Caco-2 (cell line): Measurements from ENCODE around the gene ZFHX3. TPM values are rescaled to one million over a fixed set of nuclear protein-coding genes. Genes with fewer than 3 reads are reported as not detected.

Experiments
- BruUV-seq: library from RNA; stranded (reverse); fragments of 400-500 nt; replicated peaks from 2 replicates; lab custom pipeline; 2021; lab: Mats Ljungman, UMichigan
- CTCF ChIA-PET: fragments of 300-600 bp; sonication (Branson Sonifier 250); formaldehyde crosslinking; loops from one replicate; lab custom pipeline; 2022; ENCODE audit warnings: antibody characterized with exemption; lab: Charles Lee
- POLR2A ChIA-PET: fragments of 300-600 bp; sonication (Branson Sonifier 250); formaldehyde crosslinking; loops from one replicate; lab custom pipeline; 2022; ENCODE audit warnings: antibody characterized with exemption; lab: Charles Lee
- DNase-seq, 2 experiments: peaks; one replicate each; pipeline versions ENCODE4 v3.0.0 to v3.0.0-alpha.2; 2020 to 2022
- H3K27me3 ChIP-seq: replicated peaks from 2 replicates; pipeline ENCODE4 v1.6.0; 2011; ENCODE audit warnings: low read length; ENCODE audit not compliant: control insufficient read depth, insufficient read depth
- H3K36me3 ChIP-seq: 2 replicates; pipeline ENCODE4 v1.5.1; 2011; ENCODE audit warnings: low read length; ENCODE audit not compliant: control insufficient read depth, insufficient read depth
- H3K4me1 ChIP-seq: fragments of 250-450 bp; sonication (Bioruptor Pico); 2 replicates; pipeline ENCODE4 v1.5.1; 2020; ENCODE audit warnings: mild to moderate bottlenecking
- H3K4me3 ChIP-seq: 2 replicates; pipeline ENCODE4 v1.5.1; 2011; ENCODE audit warnings: low read depth, mild to moderate bottlenecking, control low read depth, low read length
- H3K9me3 ChIP-seq: fragments of 250-450 bp; sonication (Bioruptor Pico); 2 replicates; pipeline ENCODE4 v1.5.1; 2020; ENCODE audit warnings: mild to moderate bottlenecking, moderate library complexity
- H3K27ac Mint-ChIP-seq: one replicate; pipeline ENCODE4 v1.8.0; 2022; ENCODE audit warnings: mixed read lengths; ENCODE audit not compliant: unreplicated experiment
- H3K27me3 Mint-ChIP-seq: one replicate; pipeline ENCODE4 v1.8.0; 2022; ENCODE audit warnings: mixed read lengths; ENCODE audit not compliant: insufficient read depth, unreplicated experiment
- H3K36me3 Mint-ChIP-seq: one replicate; pipeline ENCODE4 v1.8.0; 2022; ENCODE audit warnings: mild to moderate bottlenecking, mixed read lengths; ENCODE audit not compliant: insufficient read depth, unreplicated experiment
- H3K4me1 Mint-ChIP-seq: one replicate; pipeline ENCODE4 v1.8.0; 2022; ENCODE audit warnings: low read depth, mixed read lengths; ENCODE audit not compliant: unreplicated experiment
- H3K4me3 Mint-ChIP-seq: one replicate; pipeline ENCODE4 v1.8.0; 2022; ENCODE audit warnings: mild to moderate bottlenecking, moderate library complexity, mixed read lengths; ENCODE audit not compliant: unreplicated experiment
- H3K9me3 Mint-ChIP-seq: one replicate; pipeline ENCODE4 v1.8.0; 2022; ENCODE audit warnings: mixed read lengths; ENCODE audit not compliant: unreplicated experiment
- CTCF ChIP-seq, 2 experiments: fragments of 200-600 bp in 1 of 2; IDR thresholded peaks; 1 replicate in 1 of 2; 2 replicates in 1 of 2; pipeline versions ENCODE4 v1.5.1 to v1.8.0; 2011 to 2022; ENCODE audit warnings: antibody characterized with exemption in 1 of 2, control low read depth in 1 of 2, inconsistent platforms in 1 of 2, low read depth in 1 of 2, low read length in 1 of 2, mild to moderate bottlenecking in 1 of 2, moderate library complexity in 1 of 2; ENCODE audit not compliant: insufficient read depth in 1 of 2, severe bottlenecking in 1 of 2, unreplicated experiment in 1 of 2
- intact Hi-C: fragments of 100-400 bp; cut with micrococcal nuclease; formaldehyde crosslinking; loops from one replicate; pipeline ENCODE4 v1.10.0; 2022; ENCODE audit not compliant: unreplicated experiment
- total RNA-seq: library from RNA; stranded (reverse); gene quantifications from 2 replicates; pipeline ENCODE4 v1.2.3, GENCODE V29; 2022

ZFHX3 gene
- total RNA-seq, 1 experiment from 2014 or later = 39.9 TPM

- DNase-seq = no peak
- Mint-ChIP-seq H3K27ac (no peak overlapping the region), H3K4me1 (peaks cover 46% of the 10 kb centered on the region), H3K9me3 (no peaks in the 10 kb centered on the region), H3K27me3 (no peaks in the 10 kb centered on the region), H3K36me3 (peaks cover 12% of the 10 kb centered on the region), H3K4me3 (no peak overlapping the region)
- ChIA-PET CTCF (no interaction called here), POLR2A (no interaction called here)
- peaks cover 31% of the 10 kb centered on the region for H3K4me1 ChIP-seq
- H3K9me3 ChIP-seq = no peaks in the 10 kb centered on the region
- TF ChIP-seq CTCF (IDR thresholded peaks at IDR 0.05; ENCODE audit: insufficient read depth in 1 of 2, low read depth in 1 of 2, low read length in 1 of 2, severe bottlenecking in 1 of 2, unreplicated experiment in 1 of 2) = no peak
- H3K27me3 ChIP-seq = no peaks in the 10 kb centered on the region
- no peaks in the 10 kb centered on the region for H3K36me3 ChIP-seq
- H3K4me3 ChIP-seq = no peak overlapping the region
- BruUV-seq = no TSS peak
- intact Hi-C loops = no loop called here
Observed at GRCh38 chr16:72985148-72985941, 62.6 kb downstream of the ZFHX3 start.

DNA sequence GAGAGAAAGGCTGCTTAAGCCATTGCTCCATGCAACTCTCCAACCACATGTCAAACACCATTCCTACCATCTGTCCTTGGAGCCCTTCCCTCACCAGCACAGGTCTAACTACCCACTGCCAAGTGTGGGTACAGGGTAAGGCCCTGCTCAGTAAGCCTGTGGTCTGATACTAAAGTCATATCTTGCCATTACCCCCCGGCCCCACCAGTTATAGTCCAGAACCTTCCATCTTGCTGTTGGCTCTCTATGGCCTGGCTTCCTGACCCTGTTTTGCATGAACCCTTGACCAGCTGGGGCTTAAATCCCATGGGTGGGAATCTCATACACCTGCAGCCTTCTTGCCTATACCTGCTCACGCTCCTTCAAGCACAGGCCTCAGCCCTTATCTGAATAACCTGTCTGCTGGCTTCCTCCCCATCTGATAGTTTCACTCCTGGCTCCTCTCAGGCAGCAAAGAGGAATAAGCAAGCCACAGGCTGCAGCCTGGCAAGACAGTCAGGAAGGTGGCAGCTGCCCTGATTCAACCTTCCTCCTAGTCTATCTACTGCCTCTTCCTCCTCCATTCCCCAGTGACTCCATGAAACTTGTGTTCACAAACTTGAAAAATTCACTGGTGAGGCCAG, 64.1 kb downstream of the ZFHX3 start:
- Mint-ChIP-seq H3K4me3 (no peak overlapping the region), H3K27me3 (no peaks in the 10 kb centered on the region), H3K27ac (peak overlapping the region; percentile 37), H3K4me1 (peaks cover 44% of the 10 kb centered on the region), H3K9me3 (no peaks in the 10 kb centered on the region), H3K36me3 (peaks cover 22% of the 10 kb centered on the region)
- BruUV-seq = no TSS peak
- ChIA-PET CTCF (no interaction called here), POLR2A (no interaction called here)
- H3K36me3 ChIP-seq = no peaks in the 10 kb centered on the region
- H3K4me1 ChIP-seq = peaks cover 27% of the 10 kb centered on the region
- no peak for DNase-seq
- no peak overlapping the region for H3K4me3 ChIP-seq
- intact Hi-C loops = no loop called here
- no peaks in the 10 kb centered on the region for H3K27me3 ChIP-seq
- TF ChIP-seq CTCF (IDR thresholded peaks at IDR 0.05; ENCODE audit: insufficient read depth in 1 of 2, low read depth in 1 of 2, low read length in 1 of 2, severe bottlenecking in 1 of 2, unreplicated experiment in 1 of 2) = no peak
- no peaks in the 10 kb centered on the region for H3K9me3 ChIP-seq

- Mint-ChIP-seq H3K9me3 (no peaks in the 10 kb centered on the region), H3K27ac (peak overlapping the region; percentile 37), H3K4me1 (peaks cover 40% of the 10 kb centered on the region), H3K4me3 (no peak overlapping the region), H3K27me3 (no peaks in the 10 kb centered on the region), H3K36me3 (peaks cover 26% of the 10 kb centered on the region)
- Histone ChIP-seq H3K4me3 (no peak overlapping the region), H3K36me3 (no peaks in the 10 kb centered on the region), H3K9me3 (no peaks in the 10 kb centered on the region), H3K27me3 (no peaks in the 10 kb centered on the region), H3K4me1 (peaks cover 30% of the 10 kb centered on the region)
- no peak for TF ChIP-seq CTCF (IDR thresholded peaks at IDR 0.05; ENCODE audit: insufficient read depth in 1 of 2, low read depth in 1 of 2, low read length in 1 of 2, severe bottlenecking in 1 of 2, unreplicated experiment in 1 of 2)
- intact Hi-C loops = no loop called here
- ChIA-PET POLR2A (no interaction called here), CTCF (no interaction called here)
- no TSS peak for BruUV-seq
- no peak for DNase-seq
Observed at GRCh38 chr16:72983241-72983640, 64.7 kb downstream of the ZFHX3 start.
